ENCODE measurements around the gene MTCL1. TPM values are rescaled to one million over a fixed set of nuclear protein-coding genes. Genes with fewer than 3 reads are reported as not detected.

The MTCL1 gene
- total and polyA plus RNA-seq, 10 of the 15 experiments (the other 5 are each of a cell fraction or from before 2014, with no cell fraction given) = 0.03 to 0.36 (median 0.13) TPM; not detected in 4

DNA sequence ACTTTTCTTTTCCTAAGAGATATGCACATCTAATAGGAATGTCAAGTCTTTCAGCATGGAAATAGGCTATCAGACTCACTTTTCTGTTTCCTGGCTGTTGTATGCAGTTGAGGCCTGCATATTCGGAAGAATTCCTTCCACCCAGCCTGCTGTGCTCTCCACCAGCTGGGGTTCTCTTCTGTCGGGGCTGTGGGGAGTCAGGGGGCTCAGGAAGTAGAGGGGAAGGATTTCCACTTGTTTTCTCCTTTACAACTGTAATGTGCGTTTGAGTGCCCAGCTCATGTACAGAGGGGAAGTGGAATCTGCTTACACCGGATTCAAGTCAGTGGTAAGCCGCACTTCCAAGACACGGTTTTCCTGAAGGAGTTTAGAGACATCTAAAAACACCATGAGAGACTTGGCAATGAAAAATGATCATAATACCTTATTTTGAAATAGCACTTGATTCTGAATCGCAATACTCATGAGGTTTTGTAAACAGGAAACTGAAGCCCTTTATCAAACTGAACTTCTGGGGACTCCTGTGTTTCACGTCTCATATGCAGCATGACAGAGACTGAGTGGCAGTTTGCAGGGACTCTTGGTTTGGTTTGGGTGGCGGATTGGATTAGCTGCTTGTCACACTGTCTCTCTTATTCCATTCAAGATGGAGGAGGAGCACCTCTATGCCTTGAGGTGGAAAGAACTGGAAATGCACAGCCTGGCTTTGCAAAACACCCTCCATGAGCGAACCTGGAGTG lies 90.4 kb downstream of the MTCL1 start:
- CTCF ChIA-PET = no interaction called here
- Histone ChIP-seq H3K9me3 (replicated peaks; ENCODE audit: control insufficient read depth, insufficient read depth, low read length) (no peaks in the 10 kb centered on the region), H3K4me2 (ENCODE audit: control insufficient read depth, insufficient read depth) (no peak overlapping the region), H3K27ac (ENCODE audit: control insufficient read depth, insufficient read depth) (no peak overlapping the region), H3K27me3 (replicated peaks in 1 of 2; ENCODE audit: control insufficient read depth in 2 of 2, insufficient read depth in 2 of 2, low read length in 1 of 2) (peaks cover 0 to 4% of the 10 kb centered on the region in 2 experiments; a peak in 3 of 4 replicates), H3K79me2 (ENCODE audit: control insufficient read depth, insufficient read depth, low read length) (no peaks in the 10 kb centered on the region), H3K4me3 (no peak overlapping the region), H2AFZ (ENCODE audit: control insufficient read depth, low read depth, low read length) (no peak overlapping the region), H3K9ac (ENCODE audit: control insufficient read depth, insufficient read depth, low read length) (no peak overlapping the region), H3K36me3 (ENCODE audit: control insufficient read depth in 2 of 2, insufficient read depth in 2 of 2, low read length in 1 of 2) (no peaks in the 10 kb centered on the region), H3K4me1 (ENCODE audit: control insufficient read depth, insufficient read depth, low read length) (no peaks in the 10 kb centered on the region), H4K20me1 (ENCODE audit: control insufficient read depth, insufficient read depth) (no peaks in the 10 kb centered on the region)
- TF ChIP-seq SIX5 (IDR thresholded peaks at IDR 0.05; ENCODE audit: low read depth, low read length, severe bottlenecking) (no peak), ZBED1 (IDR thresholded peaks at IDR 0.05; ENCODE audit: borderline replicate concordance) (no peak), JUND (IDR thresholded peaks at IDR 0.05; ENCODE audit: low read depth, low read length) (no peak), SMAD1 (IDR thresholded peaks at IDR 0.05; ENCODE audit: low read depth, partially characterized antibody) (no peak), MEF2A (IDR thresholded peaks at IDR 0.05; ENCODE audit: insufficient read depth, low read depth, low read length) (no peak), HDGF (IDR thresholded peaks at IDR 0.05) (no peak), RCOR1 (conservative IDR thresholded peaks at IDR 0.05; ENCODE audit: low read depth, low read length) (no peak), MXI1 (IDR thresholded peaks at IDR 0.05; ENCODE audit: low read depth, low read length) (no peak), NFXL1 (IDR thresholded peaks at IDR 0.05; ENCODE audit: borderline replicate concordance) (no peak)
- TF ChIP-seq, protein P1, sequence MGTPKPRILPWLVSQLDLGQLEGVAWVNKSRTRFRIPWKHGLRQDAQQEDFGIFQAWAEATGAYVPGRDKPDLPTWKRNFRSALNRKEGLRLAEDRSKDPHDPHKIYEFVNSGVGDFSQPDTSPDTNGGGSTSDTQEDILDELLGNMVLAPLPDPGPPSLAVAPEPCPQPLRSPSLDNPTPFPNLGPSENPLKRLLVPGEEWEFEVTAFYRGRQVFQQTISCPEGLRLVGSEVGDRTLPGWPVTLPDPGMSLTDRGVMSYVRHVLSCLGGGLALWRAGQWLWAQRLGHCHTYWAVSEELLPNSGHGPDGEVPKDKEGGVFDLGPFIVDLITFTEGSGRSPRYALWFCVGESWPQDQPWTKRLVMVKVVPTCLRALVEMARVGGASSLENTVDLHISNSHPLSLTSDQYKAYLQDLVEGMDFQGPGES (IDR thresholded peaks at IDR 0.05) = no peak
- TF ChIP-seq, protein P2, sequence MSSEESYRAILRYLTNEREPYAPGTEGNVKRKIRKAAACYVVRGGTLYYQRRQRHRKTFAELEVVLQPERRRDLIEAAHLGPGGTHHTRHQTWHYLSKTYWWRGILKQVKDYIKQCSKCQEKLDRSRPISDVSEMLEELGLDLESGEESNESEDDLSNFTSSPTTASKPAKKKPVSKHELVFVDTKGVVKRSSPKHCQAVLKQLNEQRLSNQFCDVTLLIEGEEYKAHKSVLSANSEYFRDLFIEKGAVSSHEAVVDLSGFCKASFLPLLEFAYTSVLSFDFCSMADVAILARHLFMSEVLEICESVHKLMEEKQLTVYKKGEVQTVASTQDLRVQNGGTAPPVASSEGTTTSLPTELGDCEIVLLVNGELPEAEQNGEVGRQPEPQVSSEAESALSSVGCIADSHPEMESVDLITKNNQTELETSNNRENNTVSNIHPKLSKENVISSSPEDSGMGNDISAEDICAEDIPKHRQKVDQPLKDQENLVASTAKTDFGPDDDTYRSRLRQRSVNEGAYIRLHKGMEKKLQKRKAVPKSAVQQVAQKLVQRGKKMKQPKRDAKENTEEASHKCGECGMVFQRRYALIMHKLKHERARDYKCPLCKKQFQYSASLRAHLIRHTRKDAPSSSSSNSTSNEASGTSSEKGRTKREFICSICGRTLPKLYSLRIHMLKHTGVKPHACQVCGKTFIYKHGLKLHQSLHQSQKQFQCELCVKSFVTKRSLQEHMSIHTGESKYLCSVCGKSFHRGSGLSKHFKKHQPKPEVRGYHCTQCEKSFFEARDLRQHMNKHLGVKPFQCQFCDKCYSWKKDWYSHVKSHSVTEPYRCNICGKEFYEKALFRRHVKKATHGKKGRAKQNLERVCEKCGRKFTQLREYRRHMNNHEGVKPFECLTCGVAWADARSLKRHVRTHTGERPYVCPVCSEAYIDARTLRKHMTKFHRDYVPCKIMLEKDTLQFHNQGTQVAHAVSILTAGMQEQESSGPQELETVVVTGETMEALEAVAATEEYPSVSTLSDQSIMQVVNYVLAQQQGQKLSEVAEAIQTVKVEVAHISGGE (CRISPR knock-in tag; IDR thresholded peaks at IDR 0.05) = no peak
- TF ChIP-seq, protein P3, sequence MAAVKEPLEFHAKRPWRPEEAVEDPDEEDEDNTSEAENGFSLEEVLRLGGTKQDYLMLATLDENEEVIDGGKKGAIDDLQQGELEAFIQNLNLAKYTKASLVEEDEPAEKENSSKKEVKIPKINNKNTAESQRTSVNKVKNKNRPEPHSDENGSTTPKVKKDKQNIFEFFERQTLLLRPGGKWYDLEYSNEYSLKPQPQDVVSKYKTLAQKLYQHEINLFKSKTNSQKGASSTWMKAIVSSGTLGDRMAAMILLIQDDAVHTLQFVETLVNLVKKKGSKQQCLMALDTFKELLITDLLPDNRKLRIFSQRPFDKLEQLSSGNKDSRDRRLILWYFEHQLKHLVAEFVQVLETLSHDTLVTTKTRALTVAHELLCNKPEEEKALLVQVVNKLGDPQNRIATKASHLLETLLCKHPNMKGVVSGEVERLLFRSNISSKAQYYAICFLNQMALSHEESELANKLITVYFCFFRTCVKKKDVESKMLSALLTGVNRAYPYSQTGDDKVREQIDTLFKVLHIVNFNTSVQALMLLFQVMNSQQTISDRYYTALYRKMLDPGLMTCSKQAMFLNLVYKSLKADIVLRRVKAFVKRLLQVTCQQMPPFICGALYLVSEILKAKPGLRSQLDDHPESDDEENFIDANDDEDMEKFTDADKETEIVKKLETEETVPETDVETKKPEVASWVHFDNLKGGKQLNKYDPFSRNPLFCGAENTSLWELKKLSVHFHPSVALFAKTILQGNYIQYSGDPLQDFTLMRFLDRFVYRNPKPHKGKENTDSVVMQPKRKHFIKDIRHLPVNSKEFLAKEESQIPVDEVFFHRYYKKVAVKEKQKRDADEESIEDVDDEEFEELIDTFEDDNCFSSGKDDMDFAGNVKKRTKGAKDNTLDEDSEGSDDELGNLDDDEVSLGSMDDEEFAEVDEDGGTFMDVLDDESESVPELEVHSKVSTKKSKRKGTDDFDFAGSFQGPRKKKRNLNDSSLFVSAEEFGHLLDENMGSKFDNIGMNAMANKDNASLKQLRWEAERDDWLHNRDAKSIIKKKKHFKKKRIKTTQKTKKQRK (IDR thresholded peaks at IDR 0.05; ENCODE audit: low read depth, low read length) = no peak
- POLR2A ChIA-PET = no interaction called here
- SMC1A ChIA-PET (ENCODE audit: uncharacterized antibody, unreplicated experiment) = no interaction called here
- FAIRE-seq (no peak), DNase-seq (ENCODE audit: low read depth, low spot score) (no peak), ATAC-seq (no peak)
- in situ Hi-C loops (cut with MboI) (no loop called here), intact Hi-C loops (cut with micrococcal nuclease; ENCODE audit: unreplicated experiment) (no loop called here)
- BruUV-seq (replicated peaks) = no TSS peak
- WGBS (ENCODE audit: insufficient coverage, insufficient replicate concordance, low lambda C conversion rate, missing lambda C conversion rate) = 20% methylated on average over 10 of the region's 10 CpGs
- RAD21 ChIA-PET (ENCODE audit: unreplicated experiment) = no interaction called here

All from GM12878 (cell line).